Activated CD4-positive, alpha-beta T cell treated with anti-CD3 and anti-CD28 coated beads for 36 hours (primary cell): ENCODE results near the gene PADI6. TPM values are rescaled to one million over a fixed set of nuclear protein-coding genes. Genes with fewer than 3 reads are reported as not detected.

Experiments
- ATAC-seq: fragments of 200-7000 bp; cut with Tn5 transposase; one replicate; pipeline ENCODE4 v1.10.0; 2021; ENCODE audit warnings: mild to moderate bottlenecking, moderate library complexity
- CTCF ChIA-PET: fragments of 350-600 bp; sonication (Branson Sonifier 250); formaldehyde crosslinking; loops from one replicate; lab custom pipeline; 2021; ENCODE audit warnings: antibody characterized with exemption; lab: Charles Lee
- POLR2A ChIA-PET: fragments of 350-600 bp; sonication (Branson Sonifier 250); formaldehyde crosslinking; loops from one replicate; lab custom pipeline; 2021; ENCODE audit warnings: antibody characterized with exemption, inconsistent platforms; lab: Charles Lee
- DNase-seq: peaks from one replicate; pipeline ENCODE4 v3.0.0-alpha.2; 2020
- H3K27ac Mint-ChIP-seq: one replicate; pipeline ENCODE4 v1.8.0; 2021; ENCODE audit warnings: mixed read lengths
- H3K27me3 Mint-ChIP-seq: one replicate; pipeline ENCODE4 v1.8.0; 2021; ENCODE audit warnings: mixed read lengths
- H3K36me3 Mint-ChIP-seq: one replicate; pipeline ENCODE4 v1.8.0; 2021; ENCODE audit warnings: low read depth, mixed read lengths
- H3K4me1 Mint-ChIP-seq: one replicate; pipeline ENCODE4 v1.8.0; 2021; ENCODE audit warnings: mixed read lengths
- H3K4me3 Mint-ChIP-seq: one replicate; pipeline ENCODE4 v1.8.0; 2021; ENCODE audit warnings: mild to moderate bottlenecking, moderate library complexity, mixed read lengths
- H3K9me3 Mint-ChIP-seq: one replicate; pipeline ENCODE4 v1.8.0; 2021; ENCODE audit warnings: low read depth, mixed read lengths
- intact Hi-C, 2 experiments: fragments of 100-400 bp; cut with DNase I in 1 of 2; cut with micrococcal nuclease in 1 of 2; formaldehyde crosslinking; loops; one replicate each; pipeline versions ENCODE4 v1.14.2 to v1.15.1; 2022 to 2024; cut with DNase I, micrococcal nuclease
- total RNA-seq, 2 experiments: library from RNA; stranded (reverse); gene quantifications; one replicate each; pipeline ENCODE4 v1.2.3, GENCODE V29; 2021

The PADI6 gene
- total RNA-seq, 2 experiments from 2014 or later: not detected

DNA sequence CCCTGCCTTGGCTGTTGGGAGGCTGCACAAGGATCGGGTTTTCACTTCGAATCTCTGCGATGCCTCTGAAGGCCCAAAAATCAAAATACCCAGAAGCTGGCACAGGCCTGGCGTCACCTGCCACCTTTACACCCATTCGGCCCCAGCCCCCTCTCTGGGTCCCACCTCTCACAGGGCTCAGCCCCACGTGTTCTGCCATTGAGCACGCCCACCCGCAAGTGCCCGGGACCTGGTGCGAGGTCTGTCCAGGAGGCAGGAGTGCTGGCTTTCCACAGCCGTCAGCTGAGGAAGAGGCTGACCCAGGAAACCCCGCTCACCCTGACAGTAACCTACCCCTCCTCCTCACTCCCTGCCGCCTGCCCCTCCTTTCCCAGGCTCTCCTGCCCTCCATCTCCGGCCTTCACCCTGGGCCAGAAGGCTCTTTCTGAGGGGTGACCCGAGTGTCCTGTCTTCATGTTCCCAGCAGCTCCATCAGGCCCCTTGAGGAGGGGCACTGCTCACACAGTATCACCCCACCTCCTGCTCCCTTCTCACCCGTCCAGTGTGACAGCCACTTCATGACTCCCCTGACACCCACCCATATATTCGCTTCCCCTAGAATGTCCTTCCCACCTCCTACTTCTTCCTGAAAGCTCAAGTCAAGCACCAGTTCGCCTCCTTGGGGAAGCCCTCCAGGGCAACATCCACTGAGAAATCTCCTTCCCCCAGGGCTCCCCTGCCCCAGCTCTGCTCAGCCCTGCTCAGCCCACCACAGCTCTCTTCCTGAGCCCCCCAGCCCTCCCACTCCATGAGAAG lies 54.0 kb downstream of the PADI6 start:
- no peak for DNase-seq
- no peaks in the 10 kb centered on the region for H3K27me3 Mint-ChIP-seq
- H3K4me3 Mint-ChIP-seq: no peak overlapping the region
- ChIA-PET CTCF (no interaction called here), POLR2A (no interaction called here)
- no peak for ATAC-seq
- H3K9me3 Mint-ChIP-seq: no peaks in the 10 kb centered on the region
- peaks cover 68% of the 10 kb centered on the region for H3K36me3 Mint-ChIP-seq
- peaks cover 4% of the 10 kb centered on the region for H3K4me1 Mint-ChIP-seq
- H3K27ac Mint-ChIP-seq: no peak overlapping the region
- intact Hi-C loops: loop anchor here in 1 of 2 experiments (10.0 kb wide), 1 partner anchor 59 kb away; no protein-coding TSS in a partner anchor

GRCh38 chr1:17427696-17428660 lies 56.0 kb downstream of the PADI6 start:
- intact Hi-C loops: loop anchor here in 1 of 2 experiments (10.0 kb wide), 1 partner anchor 57 kb away; no protein-coding TSS in a partner anchor
- Mint-ChIP-seq H3K9me3 (no peaks in the 10 kb centered on the region), H3K4me1 (peaks cover 6% of the 10 kb centered on the region), H3K27me3 (no peaks in the 10 kb centered on the region), H3K27ac (peak overlapping the region; percentile 79), H3K36me3 (peaks cover 68% of the 10 kb centered on the region), H3K4me3 (no peak overlapping the region)
- ATAC-seq (no peak), DNase-seq (no peak)
- ChIA-PET CTCF (interaction anchor here (0.9 to 1.0 kb wide), 2 partner anchors 11 to 178 kb away, joined by 3 read pairs; partner anchors contain the start of gene RCC2), POLR2A (no interaction called here)

GRCh38 chr1:17429183-17429582 lies 57.2 kb downstream of the PADI6 start:
- ATAC-seq (no peak), DNase-seq (no peak)
- Mint-ChIP-seq H3K4me3 (no peak overlapping the region), H3K27me3 (no peaks in the 10 kb centered on the region), H3K27ac (no peak overlapping the region), H3K4me1 (peaks cover 13% of the 10 kb centered on the region), H3K36me3 (peaks cover 67% of the 10 kb centered on the region), H3K9me3 (no peaks in the 10 kb centered on the region)
- intact Hi-C loops: loop anchor here in 1 of 2 experiments (10.0 kb wide), 1 partner anchor 56 kb away; no protein-coding TSS in a partner anchor
- CTCF ChIA-PET: interaction anchor here (1.0 kb wide), 1 partner anchor 10 kb away, joined by 3 read pairs; the partner anchor contains the start of gene RCC2
- POLR2A ChIA-PET: no interaction called here

GRCh38 chr1:17432412-17432811 lies 60.4 kb downstream of the PADI6 start:
- POLR2A ChIA-PET: no interaction called here

DNA sequence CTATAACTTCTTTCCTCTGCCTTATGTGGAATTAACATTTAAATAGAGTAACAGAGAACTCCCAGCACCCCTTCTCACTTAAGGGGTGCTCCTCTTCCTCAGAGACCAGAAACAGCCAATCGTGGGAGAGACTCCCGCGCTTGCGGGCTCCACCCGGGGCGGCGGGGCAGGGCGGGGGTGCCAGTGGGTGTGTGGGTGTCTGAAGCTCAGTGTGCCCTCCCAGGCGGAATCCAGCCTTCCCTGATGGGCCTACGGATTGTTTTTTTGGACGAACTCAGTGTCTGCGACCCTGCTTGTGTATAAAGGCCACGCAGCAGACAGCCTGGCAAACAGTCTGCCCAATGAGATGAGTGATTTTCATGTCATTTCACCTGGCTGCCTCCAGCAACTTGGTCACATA lies 61.3 kb downstream of the PADI6 start:
- peaks cover 63% of the 10 kb centered on the region for H3K36me3 Mint-ChIP-seq
- peaks cover 41% of the 10 kb centered on the region for H3K4me1 Mint-ChIP-seq
- H3K27ac Mint-ChIP-seq: no peak overlapping the region
- intact Hi-C loops: loop anchor here in 1 of 2 experiments (10.0 kb wide), 1 partner anchor 1492 kb away; no protein-coding TSS in a partner anchor
- CTCF ChIA-PET: no interaction called here
- POLR2A ChIA-PET: no interaction called here
- ATAC-seq (no peak), DNase-seq (no peak)
- H3K27me3 Mint-ChIP-seq: no peaks in the 10 kb centered on the region
- H3K4me3 Mint-ChIP-seq: no peak overlapping the region
- no peaks in the 10 kb centered on the region for H3K9me3 Mint-ChIP-seq

More at GRCh38 chr1:17432412-17432811, 60.4 kb downstream of the PADI6 start:
- intact Hi-C loops: loop anchor here in 1 of 2 experiments (10.0 kb wide), 1 partner anchor 1492 kb away; no protein-coding TSS in a partner anchor
- Mint-ChIP-seq H3K4me1 (peaks cover 41% of the 10 kb centered on the region), H3K9me3 (no peaks in the 10 kb centered on the region), H3K4me3 (no peak overlapping the region), H3K36me3 (peaks cover 67% of the 10 kb centered on the region), H3K27ac (no peak overlapping the region), H3K27me3 (no peaks in the 10 kb centered on the region)
- no peak for ATAC-seq
- DNase-seq: no peak
- CTCF ChIA-PET: no interaction called here

DNA sequence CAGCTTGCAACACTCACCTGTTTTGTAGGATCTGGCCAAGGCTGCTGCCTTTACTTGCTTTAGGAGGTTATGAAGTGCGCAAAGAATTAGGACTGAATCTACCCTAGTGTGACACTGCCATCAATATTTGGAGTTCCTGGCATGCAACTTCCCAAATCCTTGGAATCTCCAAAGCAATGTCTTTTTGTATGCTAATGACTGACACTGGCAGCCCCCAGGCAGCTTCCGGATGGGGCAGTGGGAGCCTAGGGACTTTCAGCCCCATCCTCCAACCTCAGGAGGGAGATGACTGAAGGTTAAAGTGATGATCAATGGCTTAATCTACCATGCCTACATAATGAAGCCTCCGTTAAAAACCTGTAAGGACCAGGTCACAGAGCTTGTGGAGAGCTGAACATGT lies 62.0 kb downstream of the PADI6 start:
- ChIA-PET POLR2A (no interaction called here), CTCF (no interaction called here)
- H3K36me3 Mint-ChIP-seq: peaks cover 59% of the 10 kb centered on the region
- no peak overlapping the region for H3K4me3 Mint-ChIP-seq
- H3K27ac Mint-ChIP-seq: no peak overlapping the region
- ATAC-seq: no peak
- H3K27me3 Mint-ChIP-seq: no peaks in the 10 kb centered on the region
- H3K9me3 Mint-ChIP-seq: no peaks in the 10 kb centered on the region
- DNase-seq: no peak
- intact Hi-C loops: loop anchor here in 1 of 2 experiments (10.0 kb wide), 1 partner anchor 1491 kb away; no protein-coding TSS in a partner anchor
- H3K4me1 Mint-ChIP-seq: peaks cover 41% of the 10 kb centered on the region

DNA sequence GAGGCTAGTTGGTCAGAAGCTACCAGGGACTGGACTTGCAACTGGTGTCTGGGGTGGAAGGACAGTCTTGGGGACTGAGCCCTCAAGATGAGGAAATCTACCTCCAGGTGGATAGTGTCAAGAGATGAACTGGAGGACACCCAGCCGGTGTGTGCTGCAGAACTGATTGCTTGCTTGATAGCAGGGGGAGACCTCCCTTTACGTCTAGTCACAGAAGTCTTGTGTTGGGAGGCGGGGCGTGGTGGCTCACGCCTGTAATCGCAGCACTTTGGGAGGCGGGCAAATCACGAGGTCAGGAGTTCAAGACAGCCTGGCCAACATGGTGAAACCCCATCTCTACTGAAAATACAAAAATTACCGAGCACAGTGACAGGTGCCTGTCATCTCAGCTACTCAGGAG lies 62.6 kb downstream of the PADI6 start:
- intact Hi-C loops: loop anchor here in 1 of 2 experiments (10.0 kb wide), 1 partner anchor 1490 kb away; no protein-coding TSS in a partner anchor

GRCh38 chr1:17436380-17437174 lies 64.6 kb downstream of the PADI6 start:
- H3K27ac Mint-ChIP-seq: peak overlapping the region; percentile 65
- POLR2A ChIA-PET: interaction anchor here (0.7 kb wide), 1 partner anchor 447 kb away, joined by 5 read pairs; no protein-coding TSS in a partner anchor
- intact Hi-C loops: loop anchor here in 1 of 2 experiments (2.0 to 10.0 kb wide), 7 partner anchors 424 to 1909 kb away; partner anchors contain the start of genes ATP13A2, DDI2 and DNAJC16
- peak overlapping the region; percentile 74 for H3K4me3 Mint-ChIP-seq
- no peaks in the 10 kb centered on the region for H3K27me3 Mint-ChIP-seq
- no peaks in the 10 kb centered on the region for H3K9me3 Mint-ChIP-seq
- peaks cover 52% of the 10 kb centered on the region for H3K4me1 Mint-ChIP-seq
- no peak for DNase-seq
- H3K36me3 Mint-ChIP-seq: peaks cover 55% of the 10 kb centered on the region
- CTCF ChIA-PET: interaction anchor here (0.6 to 1.0 kb wide), 3 partner anchors 11 to 1578 kb away, joined by 3 to 4 read pairs (median 3); no protein-coding TSS in a partner anchor
- ATAC-seq: no peak

More for the DNA sequence above, 62.6 kb downstream of the PADI6 start:
- Mint-ChIP-seq H3K4me3 (no peak overlapping the region), H3K27me3 (no peaks in the 10 kb centered on the region), H3K36me3 (peaks cover 57% of the 10 kb centered on the region), H3K27ac (peak overlapping the region; percentile 67), H3K9me3 (no peaks in the 10 kb centered on the region), H3K4me1 (peaks cover 41% of the 10 kb centered on the region)
- peak; percentile 26 for DNase-seq
- no peak for ATAC-seq
- POLR2A ChIA-PET: no interaction called here
- CTCF ChIA-PET: no interaction called here

- CTCF ChIA-PET: interaction anchor here (1.0 kb wide), 1 partner anchor 16 kb away, joined by 3 read pairs; no protein-coding TSS in a partner anchor
- no peak for ATAC-seq
Observed at GRCh38 chr1:17437260-17437579, 65.2 kb downstream of the PADI6 start.

More at GRCh38 chr1:17437260-17437579, 65.2 kb downstream of the PADI6 start:
- Mint-ChIP-seq H3K27me3 (no peaks in the 10 kb centered on the region), H3K4me1 (peaks cover 55% of the 10 kb centered on the region), H3K27ac (peak overlapping the region; percentile 65), H3K9me3 (no peaks in the 10 kb centered on the region), H3K4me3 (peak overlapping the region; percentile 74), H3K36me3 (peaks cover 53% of the 10 kb centered on the region)
- intact Hi-C loops: loop anchor here in 1 of 2 experiments (2.0 to 10.0 kb wide), 7 partner anchors 425 to 1910 kb away; partner anchors contain the start of genes ATP13A2, DDI2 and DNAJC16
- DNase-seq: no peak
- POLR2A ChIA-PET: no interaction called here
